Hepatocyte (in vitro differentiated cells): ENCODE results near the gene SLC30A10.

ENCODE experiments used
- CTCF ChIP-seq: fragments of 200-600 bp; sonication (generic); IDR thresholded peaks from 2 replicates; pipeline ENCODE4 v1.5.1; 2016; ENCODE audit warnings: antibody characterized with exemption, mild to moderate bottlenecking; ENCODE audit not compliant: poor library complexity
- EZH2 ChIP-seq: fragments of 200-600 bp; sonication (generic); IDR thresholded peaks from 2 replicates; pipeline ENCODE4 v1.6.1; 2016; ENCODE audit warnings: antibody characterized with exemption, mild to moderate bottlenecking, borderline replicate concordance
- EZH2phosphoT487 ChIP-seq: fragments of 200-600 bp; sonication (generic); IDR thresholded peaks from one replicate; pipeline ENCODE4 v1.6.1; 2018; ENCODE audit warnings: antibody characterized with exemption, mild to moderate bottlenecking, low read depth, moderate library complexity; ENCODE audit not compliant: unreplicated experiment, severe bottlenecking

GRCh38 chr1:219941179-219942118 lies 13.1 kb upstream of the SLC30A10 start:
- TF ChIP-seq CTCF (no peak), EZH2 (no peak), EZH2phosphoT487 (no peak)
